ENCODE results near the gene ENDOD1.

The ENDOD1 gene

DNA sequence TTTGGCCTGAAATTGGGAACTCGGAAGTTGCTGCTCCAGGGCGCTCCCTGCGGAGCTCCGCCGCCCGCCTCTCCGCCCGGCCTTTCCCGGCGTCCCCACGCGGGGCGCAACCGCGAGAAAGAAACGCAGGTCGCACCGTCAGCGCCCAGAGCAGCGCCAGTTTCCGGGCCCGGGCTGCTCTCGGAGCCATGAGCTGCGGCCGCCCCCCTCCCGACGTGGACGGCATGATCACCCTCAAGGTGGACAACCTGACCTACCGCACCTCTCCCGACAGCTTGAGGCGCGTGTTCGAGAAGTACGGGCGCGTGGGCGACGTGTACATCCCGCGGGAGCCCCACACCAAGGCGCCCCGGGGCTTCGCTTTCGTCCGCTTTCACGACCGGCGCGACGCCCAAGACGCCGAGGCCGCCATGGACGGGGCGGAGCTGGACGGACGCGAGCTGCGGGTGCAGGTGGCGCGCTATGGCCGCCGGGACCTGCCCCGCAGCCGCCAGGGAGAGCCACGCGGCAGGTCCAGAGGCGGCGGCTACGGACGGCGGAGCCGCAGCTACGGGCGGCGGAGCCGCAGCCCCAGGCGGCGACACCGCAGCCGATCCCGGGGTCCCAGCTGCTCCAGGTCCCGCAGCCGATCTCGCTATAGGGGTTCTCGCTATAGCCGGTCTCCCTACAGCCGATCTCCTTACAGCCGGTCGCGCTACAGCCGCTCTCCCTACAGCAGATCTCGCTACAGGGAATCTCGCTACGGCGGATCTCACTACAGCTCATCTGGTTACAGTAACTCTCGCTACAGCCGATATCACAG is 22.4 kb upstream of the ENDOD1 start:
- ATAC-seq (replicated peaks) (peak; percentile 73 to 76), DNase-seq (peak; percentile 70)
- Mint-ChIP-seq H3K9me3 (no peaks in the 10 kb centered on the region), H3K27me3 (no peaks in the 10 kb centered on the region), H3K36me3 (peaks cover 8 to 14% of the 10 kb centered on the region in 2 donors), H3K4me3 (peak overlapping the region; percentile 97 to 99), H3K27ac (peak overlapping the region; percentile 97), H3K4me1 (peaks cover 12 to 29% of the 10 kb centered on the region in 2 donors)

DNA sequence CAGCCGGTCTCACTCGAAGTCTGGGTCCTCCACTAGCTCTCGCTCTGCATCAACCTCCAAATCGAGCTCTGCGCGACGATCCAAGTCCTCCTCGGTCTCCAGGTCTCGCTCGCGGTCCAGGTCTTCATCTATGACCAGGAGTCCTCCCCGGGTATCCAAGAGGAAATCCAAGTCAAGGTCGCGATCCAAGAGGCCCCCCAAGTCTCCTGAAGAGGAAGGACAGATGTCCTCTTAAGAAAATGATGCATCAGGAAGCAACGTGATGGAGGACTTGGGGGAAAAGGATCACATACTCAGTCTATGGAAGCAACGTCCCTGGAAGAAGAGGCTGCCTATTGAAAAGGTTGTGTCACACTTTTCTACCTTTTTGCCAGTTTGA is 21.8 kb upstream of the ENDOD1 start:
- peaks cover 8 to 18% of the 10 kb centered on the region in 2 donors for H3K36me3 Mint-ChIP-seq
- H3K4me3 Mint-ChIP-seq: peak overlapping the region; percentile 97 to 99
- H3K27ac Mint-ChIP-seq: peak overlapping the region; percentile 96
- H3K27me3 Mint-ChIP-seq: no peaks in the 10 kb centered on the region
- DNase-seq (no peak), ATAC-seq (replicated peaks) (no peak)
- peaks cover 14 to 33% of the 10 kb centered on the region in 2 donors for H3K4me1 Mint-ChIP-seq
- H3K9me3 Mint-ChIP-seq: no peaks in the 10 kb centered on the region

DNA sequence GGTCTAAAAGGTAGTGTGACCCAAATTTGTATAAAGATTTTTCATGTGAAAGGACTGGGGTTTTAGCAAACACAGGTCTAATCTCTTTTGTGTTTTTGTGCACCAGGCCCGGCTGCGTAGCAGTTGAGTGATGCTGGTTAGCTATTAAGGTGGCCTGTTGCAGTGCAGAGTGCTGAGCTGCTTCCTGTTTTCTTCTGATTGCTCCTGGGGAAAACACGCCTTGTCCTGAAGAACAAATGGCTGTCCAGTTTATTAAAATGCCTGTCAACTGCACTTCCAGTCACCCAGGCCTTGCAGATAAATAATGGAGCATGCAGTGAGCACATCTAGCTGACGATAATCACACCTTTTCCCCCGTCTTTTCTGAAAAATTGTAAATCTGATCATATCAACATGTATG is 21.1 kb upstream of the ENDOD1 start:
- Mint-ChIP-seq H3K27ac (peak overlapping the region; percentile 96), H3K27me3 (no peaks in the 10 kb centered on the region), H3K9me3 (no peaks in the 10 kb centered on the region), H3K4me3 (peak overlapping the region; percentile 97 to 99), H3K36me3 (peaks cover 10 to 21% of the 10 kb centered on the region in 2 donors), H3K4me1 (peaks cover 17 to 36% of the 10 kb centered on the region in 2 donors)
- peak; percentile 66 for DNase-seq
- peak; percentile 75 to 78 for ATAC-seq (replicated peaks)

DNA sequence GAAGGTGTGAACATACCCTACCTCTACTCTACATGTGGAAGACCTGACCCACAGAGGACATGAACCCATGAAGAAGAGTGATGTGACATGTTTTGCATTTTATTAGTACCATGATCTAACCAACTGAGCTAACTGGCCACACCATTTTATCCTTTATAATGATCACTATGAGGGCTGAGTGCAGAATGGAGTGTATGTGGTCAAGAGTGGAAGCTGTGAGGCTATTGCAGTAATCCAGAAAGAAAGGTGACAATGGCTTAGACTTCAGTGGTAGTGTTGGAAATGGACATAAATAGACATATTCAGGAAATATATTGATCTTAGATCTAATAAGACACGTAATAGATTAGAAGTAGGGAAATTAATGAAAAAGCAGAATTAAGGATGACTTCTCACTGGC is 19.2 kb upstream of the ENDOD1 start:
- ATAC-seq (replicated peaks): no peak
- Mint-ChIP-seq H3K27me3 (no peaks in the 10 kb centered on the region), H3K4me3 (peak overlapping the region in 1 of 2 donors; percentile 20), H3K36me3 (peaks cover 10 to 21% of the 10 kb centered on the region in 2 donors), H3K9me3 (no peaks in the 10 kb centered on the region), H3K27ac (peak overlapping the region; percentile 26), H3K4me1 (peaks cover 17 to 36% of the 10 kb centered on the region in 2 donors)
- DNase-seq: no peak

DNA sequence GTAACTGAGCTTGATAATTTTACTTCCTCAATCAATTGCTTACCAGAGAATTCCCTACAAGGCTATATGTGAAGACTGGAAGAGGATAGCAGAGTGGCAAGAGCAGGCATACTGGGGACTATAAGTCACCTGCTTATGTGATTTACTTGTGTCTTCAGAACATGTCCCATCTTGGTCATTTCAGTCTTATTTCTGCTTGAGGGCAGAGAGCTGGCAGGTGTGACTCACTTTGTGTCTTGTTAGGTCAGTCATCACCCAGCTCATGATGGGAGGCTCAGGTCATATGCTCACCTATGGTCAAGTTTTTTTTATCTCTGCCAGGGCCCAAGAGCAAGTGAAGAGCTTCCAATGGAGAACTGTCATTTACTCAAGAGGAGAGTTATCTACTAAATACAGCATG is 16.7 kb upstream of the ENDOD1 start:
- Mint-ChIP-seq H3K27me3 (no peaks in the 10 kb centered on the region), H3K9me3 (no peaks in the 10 kb centered on the region), H3K4me3 (no peak overlapping the region), H3K36me3 (peaks cover 10 to 21% of the 10 kb centered on the region in 2 donors), H3K27ac (peak overlapping the region; percentile 7), H3K4me1 (peaks cover 16 to 39% of the 10 kb centered on the region in 2 donors)
- no peak for DNase-seq
- no peak for ATAC-seq (replicated peaks)

DNA sequence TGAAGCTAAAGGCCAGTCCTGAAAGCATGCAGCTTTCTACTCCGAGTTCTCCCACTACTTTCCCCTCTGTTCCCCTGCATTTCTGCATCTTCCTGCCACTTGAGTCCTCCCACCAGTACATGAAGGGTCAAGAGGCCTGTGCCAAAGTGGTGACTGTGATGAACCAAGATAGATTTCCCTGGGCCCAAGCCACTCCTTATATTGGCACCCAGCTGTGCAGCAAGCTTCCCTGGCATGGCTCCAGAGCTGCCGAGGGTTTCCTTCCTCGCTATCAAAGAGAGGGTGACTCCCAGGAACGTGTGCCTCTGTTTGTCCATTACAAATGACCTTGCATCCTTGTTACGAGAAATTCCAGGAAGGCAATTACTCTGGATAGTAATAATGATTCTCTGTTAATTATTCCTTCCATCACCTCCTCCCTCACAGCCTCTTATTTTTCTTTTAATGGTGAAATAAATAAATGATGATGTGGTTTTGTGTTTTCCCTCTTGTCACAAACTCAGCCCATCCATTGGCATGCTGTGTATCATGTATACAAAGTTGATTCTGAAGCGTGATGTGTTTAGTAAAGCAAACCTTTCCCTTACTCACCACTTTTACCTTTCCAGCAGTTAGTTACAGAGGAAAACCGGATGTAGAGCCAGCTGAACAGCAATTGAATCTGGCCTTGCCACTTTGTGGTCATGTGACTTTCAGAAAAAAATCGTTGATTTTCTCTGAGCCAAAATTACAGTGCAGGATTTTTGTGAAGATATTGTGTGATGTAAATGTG is 14.7 kb upstream of the ENDOD1 start:
- H3K4me3 Mint-ChIP-seq: no peak overlapping the region
- H3K4me1 Mint-ChIP-seq: peaks cover 14 to 29% of the 10 kb centered on the region in 2 donors
- peaks cover 8 to 14% of the 10 kb centered on the region in 2 donors for H3K36me3 Mint-ChIP-seq
- no peaks in the 10 kb centered on the region for H3K27me3 Mint-ChIP-seq
- no peak overlapping the region for H3K27ac Mint-ChIP-seq
- H3K9me3 Mint-ChIP-seq: no peaks in the 10 kb centered on the region
- ATAC-seq (replicated peaks) (no peak), DNase-seq (no peak)

DNA sequence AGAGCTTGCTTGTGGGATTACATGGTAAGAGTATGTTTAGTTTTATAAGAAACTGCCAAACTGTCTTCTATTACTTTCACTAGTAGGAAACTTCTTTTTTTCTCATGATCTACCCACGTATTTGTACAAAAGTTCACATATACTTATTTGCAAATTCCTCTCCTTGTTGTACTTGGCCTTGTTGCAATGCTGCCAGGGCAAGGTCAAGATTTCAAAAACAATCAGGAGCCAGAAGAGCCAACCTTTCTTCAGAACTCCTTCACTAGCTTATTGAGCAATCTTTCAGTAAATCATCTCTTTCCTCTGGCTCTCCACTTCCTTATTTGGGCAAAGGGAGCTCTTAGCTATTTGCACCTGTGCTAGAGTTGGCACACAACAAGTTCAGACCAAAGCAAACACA is 13.2 kb upstream of the ENDOD1 start:
- Mint-ChIP-seq H3K27ac (no peak overlapping the region), H3K4me1 (peaks cover 8 to 18% of the 10 kb centered on the region in 2 donors), H3K4me3 (no peak overlapping the region), H3K36me3 (peaks cover 2 to 7% of the 10 kb centered on the region in 2 donors), H3K9me3 (no peaks in the 10 kb centered on the region), H3K27me3 (no peaks in the 10 kb centered on the region)
- DNase-seq: no peak
- peak; percentile 46 to 58 for ATAC-seq (replicated peaks)

DNA sequence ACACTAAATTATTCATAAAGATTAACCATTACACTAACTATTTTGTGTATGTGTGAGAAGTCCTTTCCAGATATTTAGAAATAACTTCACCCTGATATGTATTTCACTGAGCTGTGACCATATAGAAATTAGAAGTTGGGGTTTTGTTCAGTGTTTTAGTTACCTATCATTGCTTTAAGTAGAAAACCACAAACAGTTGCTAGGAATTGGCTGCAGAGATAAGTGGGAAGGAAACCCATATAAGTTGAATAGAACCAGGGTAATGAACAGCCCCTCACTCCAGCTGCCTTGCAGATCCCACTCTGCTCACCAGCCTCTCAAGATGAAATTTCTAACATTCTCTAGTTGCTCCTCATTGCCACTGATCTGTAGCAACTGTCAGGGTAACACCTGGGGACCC is 12.7 kb upstream of the ENDOD1 start:
- no peak overlapping the region for H3K4me3 Mint-ChIP-seq
- peaks cover 2 to 7% of the 10 kb centered on the region in 2 donors for H3K36me3 Mint-ChIP-seq
- H3K4me1 Mint-ChIP-seq: peaks cover 8 to 18% of the 10 kb centered on the region in 2 donors
- DNase-seq (no peak), ATAC-seq (replicated peaks) (no peak)
- no peak overlapping the region for H3K27ac Mint-ChIP-seq
- no peaks in the 10 kb centered on the region for H3K9me3 Mint-ChIP-seq
- H3K27me3 Mint-ChIP-seq: no peaks in the 10 kb centered on the region

DNA sequence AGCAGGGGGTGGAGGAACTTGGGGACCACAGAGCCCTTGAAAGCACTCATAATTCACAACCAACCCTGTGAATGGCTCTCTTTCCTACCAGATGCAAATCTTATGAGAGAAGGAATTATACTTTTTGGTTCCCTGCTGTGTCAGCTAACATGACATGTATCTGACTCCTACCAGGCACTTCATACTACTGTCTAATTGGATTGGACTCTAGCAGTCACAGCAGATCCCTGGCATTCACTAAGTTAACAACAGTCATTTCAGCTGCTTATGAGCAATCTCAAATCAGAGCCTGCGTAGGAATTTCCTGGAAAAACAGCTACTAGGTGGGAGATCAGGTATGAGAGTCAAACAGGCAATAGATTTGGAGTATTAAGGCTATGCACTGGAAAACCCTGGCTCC is 11.1 kb upstream of the ENDOD1 start:
- Mint-ChIP-seq H3K9me3 (no peaks in the 10 kb centered on the region), H3K27ac (no peak overlapping the region), H3K27me3 (no peaks in the 10 kb centered on the region), H3K4me3 (no peak overlapping the region), H3K4me1 (peaks cover 4 to 12% of the 10 kb centered on the region in 2 donors), H3K36me3 (no peaks in the 10 kb centered on the region)
- DNase-seq (no peak), ATAC-seq (replicated peaks) (no peak)

DNA sequence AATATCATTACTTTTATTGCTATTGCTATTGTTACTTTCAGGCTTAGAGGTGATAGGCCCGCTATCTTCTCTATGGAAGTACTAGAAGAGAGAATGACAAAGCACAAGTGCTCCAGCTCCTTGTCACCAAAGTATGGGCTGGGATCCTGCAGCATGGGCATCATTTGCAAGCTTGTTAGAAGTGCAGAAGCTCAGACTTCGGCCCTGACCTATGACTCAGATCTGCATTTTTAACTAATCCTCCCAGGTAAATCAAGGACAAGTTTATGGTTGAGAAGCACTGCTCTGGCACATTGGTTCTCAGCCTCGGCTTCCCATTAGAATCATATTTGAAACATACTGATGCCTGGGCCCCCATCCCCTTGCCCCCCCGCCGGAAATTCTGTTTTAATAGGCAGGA is 8.6 kb upstream of the ENDOD1 start:
- H3K27me3 Mint-ChIP-seq: no peaks in the 10 kb centered on the region
- no peaks in the 10 kb centered on the region for H3K36me3 Mint-ChIP-seq

DNA sequence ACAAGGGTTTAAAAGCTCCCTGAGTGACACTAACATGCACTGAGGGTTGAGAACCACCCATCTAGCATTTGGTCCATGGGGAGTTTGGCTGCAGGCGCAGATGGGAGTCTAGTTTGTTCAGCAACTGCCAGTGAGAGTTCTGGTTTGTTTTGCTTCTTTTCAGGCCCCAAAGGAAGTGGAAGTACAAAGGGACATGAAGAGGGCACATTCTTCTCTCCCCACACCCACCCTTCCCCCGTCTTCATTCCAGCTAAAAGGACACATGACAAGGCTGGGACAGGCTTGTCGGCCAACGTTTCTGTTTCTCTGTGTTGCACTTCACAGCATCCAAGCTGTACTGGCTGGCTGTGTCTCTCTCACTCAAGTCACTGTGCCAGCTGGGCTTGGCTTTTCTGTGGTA is 8.2 kb upstream of the ENDOD1 start:
- Mint-ChIP-seq H3K4me3 (no peak overlapping the region), H3K27ac (no peak overlapping the region), H3K27me3 (no peaks in the 10 kb centered on the region), H3K4me1 (peaks cover 12 to 17% of the 10 kb centered on the region in 2 donors), H3K36me3 (no peaks in the 10 kb centered on the region), H3K9me3 (no peaks in the 10 kb centered on the region)
- ATAC-seq (replicated peaks) (no peak), DNase-seq (no peak)

More for the DNA sequence above, 8.6 kb upstream of the ENDOD1 start:
- Mint-ChIP-seq H3K4me1 (peaks cover 11 to 21% of the 10 kb centered on the region in 2 donors), H3K4me3 (no peak overlapping the region), H3K9me3 (no peaks in the 10 kb centered on the region), H3K27ac (no peak overlapping the region)
- ATAC-seq (replicated peaks) (no peak), DNase-seq (no peak)

DNA sequence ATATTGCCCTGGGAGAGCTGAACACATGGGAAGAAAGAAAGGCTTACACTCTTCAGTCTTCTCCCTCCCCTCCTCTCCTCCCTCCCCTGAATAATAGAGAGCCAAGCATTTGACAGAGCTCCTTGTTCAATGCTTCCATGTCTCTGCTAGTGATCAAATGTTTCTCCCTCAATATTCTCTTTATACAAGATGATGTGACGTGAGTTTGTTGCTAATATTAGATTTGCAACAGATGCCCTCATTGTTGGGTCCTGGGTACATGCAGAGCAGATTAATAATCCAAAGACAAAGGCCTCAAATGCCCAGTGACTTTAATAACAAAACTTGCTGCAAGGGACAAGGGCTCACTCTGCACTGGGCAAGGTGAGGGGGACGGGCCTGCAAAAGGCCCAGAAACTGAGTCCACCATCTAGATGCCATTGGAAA is 7.1 kb upstream of the ENDOD1 start:
- H3K4me1 Mint-ChIP-seq: peaks cover 10 to 13% of the 10 kb centered on the region in 2 donors
- DNase-seq (no peak), ATAC-seq (replicated peaks) (no peak)
- H3K27ac Mint-ChIP-seq: no peak overlapping the region
- no peak overlapping the region for H3K4me3 Mint-ChIP-seq
- no peaks in the 10 kb centered on the region for H3K36me3 Mint-ChIP-seq
- no peaks in the 10 kb centered on the region for H3K9me3 Mint-ChIP-seq
- H3K27me3 Mint-ChIP-seq: no peaks in the 10 kb centered on the region

DNA sequence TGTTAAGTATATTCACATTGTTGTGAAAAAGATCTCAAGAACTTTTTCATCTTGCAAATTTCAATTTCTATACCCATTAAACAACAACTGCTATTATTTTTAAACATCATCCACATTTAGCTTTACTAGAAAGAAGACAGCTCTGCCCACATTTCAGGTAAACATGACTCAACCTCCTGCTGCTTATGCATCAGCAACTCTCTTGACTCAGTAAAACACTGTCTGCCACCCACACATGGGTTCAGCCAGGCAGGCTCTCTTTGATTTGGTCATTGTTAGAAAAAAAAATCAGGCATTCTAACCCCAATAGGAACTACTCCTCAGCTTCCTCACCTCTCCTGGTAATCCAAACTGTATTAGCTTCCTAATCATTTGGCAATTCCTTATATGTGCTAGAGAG is 5.1 kb upstream of the ENDOD1 start:
- no peak overlapping the region for H3K4me3 Mint-ChIP-seq
- H3K4me1 Mint-ChIP-seq: peaks cover 19 to 25% of the 10 kb centered on the region in 2 donors
- ATAC-seq (replicated peaks) (peak; percentile 38 to 42), DNase-seq (no peak)
- H3K27me3 Mint-ChIP-seq: no peaks in the 10 kb centered on the region
- no peaks in the 10 kb centered on the region for H3K9me3 Mint-ChIP-seq
- no peaks in the 10 kb centered on the region for H3K36me3 Mint-ChIP-seq
- H3K27ac Mint-ChIP-seq: no peak overlapping the region

DNA sequence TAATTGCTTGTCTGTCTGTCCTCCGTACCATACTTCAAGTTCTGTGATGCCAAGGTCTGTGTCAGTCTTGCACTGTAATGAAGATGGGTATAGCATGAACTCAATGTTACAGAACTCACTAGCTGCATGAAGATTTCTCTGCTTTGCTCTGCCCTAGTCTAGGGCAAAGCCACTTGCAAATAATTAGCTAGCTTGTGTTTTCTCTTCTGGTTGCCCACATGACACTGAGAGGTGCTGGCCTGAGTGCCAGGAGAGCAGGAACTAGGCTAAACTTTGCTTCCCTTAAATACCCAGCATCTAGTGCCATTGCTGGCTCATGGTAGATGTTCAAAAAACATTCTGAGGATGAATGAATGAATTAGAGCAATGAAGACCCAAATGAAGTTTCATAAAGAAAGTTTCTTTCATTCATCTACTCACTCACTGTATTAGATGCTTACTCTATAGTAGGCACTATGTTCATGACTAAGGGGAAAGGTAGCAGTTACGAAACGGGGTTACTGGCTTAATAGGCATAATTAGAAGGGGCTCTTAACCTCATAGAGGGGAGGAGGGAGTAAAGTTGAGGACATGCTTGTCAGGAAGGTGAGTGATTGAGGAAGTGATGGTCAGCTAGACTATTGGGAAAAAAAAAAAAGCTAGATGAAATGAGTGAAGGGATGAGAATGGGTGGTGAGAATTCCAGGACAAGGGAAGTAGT is 4.4 kb upstream of the ENDOD1 start:
- no peak overlapping the region for H3K4me3 Mint-ChIP-seq
- DNase-seq (no peak), ATAC-seq (replicated peaks) (no peak)
- H3K27ac Mint-ChIP-seq: no peak overlapping the region
- H3K4me1 Mint-ChIP-seq: peaks cover 19 to 27% of the 10 kb centered on the region in 2 donors
- no peaks in the 10 kb centered on the region for H3K27me3 Mint-ChIP-seq
- no peaks in the 10 kb centered on the region for H3K9me3 Mint-ChIP-seq
- no peaks in the 10 kb centered on the region for H3K36me3 Mint-ChIP-seq
